ENCODE measurements around the gene MCUB. TPM values are rescaled to one million over a fixed set of nuclear protein-coding genes. Genes with fewer than 3 reads are reported as not detected.
"Not testable (repeated sequence)": the region's sequence is repeated elsewhere in the genome, so short reads cannot be mapped to it uniquely, and the experiment has no call there.

Gene MCUB
- total RNA-seq, 4 donors from 2014 or later = 6.5 to 18.5 (median 12.4) TPM

- Histone ChIP-seq H3K9me3 (no peaks in the 10 kb centered on the region), H3K4me3 (replicated peaks in 1 of 3) (no peak overlapping the region), H3K4me1 (peaks cover 0 to 5% of the 10 kb centered on the region in 2 donors), H3K36me3 (no peaks in the 10 kb centered on the region), H3K27me3 (no peaks in the 10 kb centered on the region), H3K27ac (no peak overlapping the region)
- TF ChIP-seq POLR2A (IDR thresholded peaks at IDR 0.05) (no peak), CTCF (IDR thresholded peaks at IDR 0.05) (no peak)
- WGBS, 2 donors = 89 to 94% methylated on average over 7 of the region's 7 CpGs
- no peak for DNase-seq
- intact Hi-C loops (cut with DNase I) = no loop called here
These were observed 15.1 kb downstream of the MCUB start for GRCh38 chr4:109574931-109575804.

GRCh38 chr4:109576462-109576861, 16.4 kb downstream of the MCUB start:
- intact Hi-C loops (cut with DNase I) = no loop called here
- no peak for TF ChIP-seq POLR2A (IDR thresholded peaks at IDR 0.05)
- no peak for TF ChIP-seq CTCF (IDR thresholded peaks at IDR 0.05)
- H3K27me3 ChIP-seq = no peaks in the 10 kb centered on the region
- DNase-seq = no peak
- peaks cover 0 to 5% of the 10 kb centered on the region in 2 donors for H3K4me1 ChIP-seq
- no peak overlapping the region for H3K4me3 ChIP-seq (replicated peaks in 1 of 3)
- H3K9me3 ChIP-seq = no peaks in the 10 kb centered on the region
- WGBS, 2 donors = 85 to 91% methylated on average over 2 of the region's 2 CpGs
- H3K27ac ChIP-seq = no peak overlapping the region
- H3K36me3 ChIP-seq = no peaks in the 10 kb centered on the region

- no peak for TF ChIP-seq CTCF (IDR thresholded peaks at IDR 0.05)
- no peak for TF ChIP-seq POLR2A (IDR thresholded peaks at IDR 0.05)
- 86 to 89% methylated on average over 3 of the region's 3 CpGs for WGBS, 2 donors
- H3K4me1 ChIP-seq = peaks cover 0 to 5% of the 10 kb centered on the region in 2 donors
- H3K36me3 ChIP-seq = no peaks in the 10 kb centered on the region
- DNase-seq = no peak
- no peak overlapping the region for H3K4me3 ChIP-seq (replicated peaks in 1 of 3)
- H3K27me3 ChIP-seq = no peaks in the 10 kb centered on the region
- H3K27ac ChIP-seq = no peak overlapping the region
- intact Hi-C loops (cut with DNase I) = no loop called here
- H3K9me3 ChIP-seq = no peaks in the 10 kb centered on the region
These were observed 18.8 kb downstream of the MCUB start for GRCh38 chr4:109578846-109579245.

- H3K27ac ChIP-seq; H3K4me3 ChIP-seq (replicated peaks in 1 of 3); intact Hi-C loops (cut with DNase I); H3K9me3 ChIP-seq; DNase-seq; H3K4me1 ChIP-seq; H3K36me3 ChIP-seq; H3K27me3 ChIP-seq: not testable (repeated sequence)
- 97% methylated on average over 5 of the region's 5 CpGs for WGBS, 2 donors
These were observed 20.0 kb downstream of the MCUB start for GRCh38 chr4:109579997-109580396.

DNA sequence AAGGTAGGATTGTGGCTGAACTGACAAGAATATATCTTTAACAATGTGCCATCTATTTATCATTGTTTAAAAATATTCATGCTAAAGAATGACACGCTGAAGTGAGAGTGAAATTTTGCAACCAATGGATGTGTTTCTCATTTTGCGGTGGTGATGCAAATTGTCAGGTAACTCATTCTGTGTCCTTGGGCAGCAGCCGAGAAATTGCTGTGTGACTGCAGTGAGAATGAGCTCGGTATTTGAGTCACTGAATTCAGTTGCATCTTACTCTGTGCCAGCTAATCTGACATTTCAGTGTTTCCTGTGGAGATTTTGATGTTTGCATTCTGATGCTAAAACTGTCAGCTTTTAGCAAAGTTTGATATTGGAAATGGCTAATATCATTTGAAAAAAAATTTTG, 28.1 kb downstream of the MCUB start:
- 83 to 91% methylated on average over 4 of the region's 4 CpGs for WGBS, 2 donors
- Histone ChIP-seq H3K27ac (no peak overlapping the region), H3K9me3 (no peaks in the 10 kb centered on the region), H3K4me3 (replicated peaks in 1 of 3) (no peak overlapping the region), H3K4me1 (no peaks in the 10 kb centered on the region), H3K36me3 (no peaks in the 10 kb centered on the region), H3K27me3 (no peaks in the 10 kb centered on the region)
- TF ChIP-seq CTCF (IDR thresholded peaks at IDR 0.05) (no peak), POLR2A (IDR thresholded peaks at IDR 0.05) (no peak)
- intact Hi-C loops (cut with DNase I) = no loop called here
- no peak for DNase-seq

Measured in thyroid gland (tissue), 4 donors.